ENCODE results near the gene MYO1F.

- TF ChIP-seq EP300 (IDR thresholded peaks at IDR 0.05; ENCODE audit: borderline replicate concordance) (no peak), FOXM1 (IDR thresholded peaks at IDR 0.05; ENCODE audit: borderline replicate concordance, low read depth) (no peak), YY1 (IDR thresholded peaks at IDR 0.05; ENCODE audit: low read depth) (no peak), REST (IDR thresholded peaks at IDR 0.05; ENCODE audit: low read depth) (no peak), MAX (IDR thresholded peaks at IDR 0.05) (no peak), CEBPB (IDR thresholded peaks at IDR 0.05) (no peak), TEAD4 (IDR thresholded peaks at IDR 0.05) (no peak), TAF1 (IDR thresholded peaks at IDR 0.05; ENCODE audit: low read depth) (no peak), RAD21 (IDR thresholded peaks at IDR 0.05; ENCODE audit: low read depth) (no peak), EGR1 (IDR thresholded peaks at IDR 0.05) (no peak), NFIC (IDR thresholded peaks at IDR 0.05) (no peak)
These were observed 75.7 kb downstream of the MYO1F start for GRCh38 chr19:8501516-8501915.

Data from Ishikawa (cell line).